ENCODE measurements around the gene ERVFRD-1. TPM values are rescaled to one million over a fixed set of nuclear protein-coding genes. Genes with fewer than 3 reads are reported as not detected.
A peak's percentile ranks its signal among the peaks of the same experiment; 100 is the strongest.

The ERVFRD-1 gene, protein sequence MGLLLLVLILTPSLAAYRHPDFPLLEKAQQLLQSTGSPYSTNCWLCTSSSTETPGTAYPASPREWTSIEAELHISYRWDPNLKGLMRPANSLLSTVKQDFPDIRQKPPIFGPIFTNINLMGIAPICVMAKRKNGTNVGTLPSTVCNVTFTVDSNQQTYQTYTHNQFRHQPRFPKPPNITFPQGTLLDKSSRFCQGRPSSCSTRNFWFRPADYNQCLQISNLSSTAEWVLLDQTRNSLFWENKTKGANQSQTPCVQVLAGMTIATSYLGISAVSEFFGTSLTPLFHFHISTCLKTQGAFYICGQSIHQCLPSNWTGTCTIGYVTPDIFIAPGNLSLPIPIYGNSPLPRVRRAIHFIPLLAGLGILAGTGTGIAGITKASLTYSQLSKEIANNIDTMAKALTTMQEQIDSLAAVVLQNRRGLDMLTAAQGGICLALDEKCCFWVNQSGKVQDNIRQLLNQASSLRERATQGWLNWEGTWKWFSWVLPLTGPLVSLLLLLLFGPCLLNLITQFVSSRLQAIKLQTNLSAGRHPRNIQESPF
- polyA plus RNA-seq (ENCODE audit: insufficient read length in 3 of 3): under 1 TPM; 0.11 to 0.30 (median 0.12) TPM
- long read RNA-seq, donor 1, partial matches to known transcripts: 0 of 1 reads
- long read RNA-seq, donor 1, other reads (novel, unspliced or antisense): 0 of 1 reads
- long read RNA-seq, donor 2, partial matches to known transcripts: 0 of 2 reads
- long read RNA-seq, donor 2, other reads (novel, unspliced or antisense): 0 of 2 reads
- long read RNA-seq, donor 3: 0 reads
- long read RNA-seq, donor 4: 0 reads
- long read RNA-seq, donor 5: 0 reads
- long read RNA-seq, donor 6: 0 reads
- long read RNA-seq, donor 7, partial matches to known transcripts: 0 of 1 reads
- long read RNA-seq, donor 7, other reads (novel, unspliced or antisense): 0 of 1 reads
- long read RNA-seq, donor 8: 0 reads
- long read RNA-seq, donor 9: 0 reads
- long read RNA-seq, donor 10: 0 reads
- long read RNA-seq, donor 11, partial matches to known transcripts: 0 of 2 reads
- long read RNA-seq, donor 11, other reads (novel, unspliced or antisense): 0 of 2 reads
- long read RNA-seq, donor 12: 0 reads
- long read RNA-seq, donor 13: 0 reads
- long read RNA-seq, donor 14: 0 reads
- long read RNA-seq, donor 15, partial matches to known transcripts: 0 of 1 reads
- long read RNA-seq, donor 15, other reads (novel, unspliced or antisense): 0 of 1 reads
- long read RNA-seq, donor 16, partial matches to known transcripts: 0 of 1 reads
- long read RNA-seq, donor 16, other reads (novel, unspliced or antisense): 0 of 1 reads

DNA sequence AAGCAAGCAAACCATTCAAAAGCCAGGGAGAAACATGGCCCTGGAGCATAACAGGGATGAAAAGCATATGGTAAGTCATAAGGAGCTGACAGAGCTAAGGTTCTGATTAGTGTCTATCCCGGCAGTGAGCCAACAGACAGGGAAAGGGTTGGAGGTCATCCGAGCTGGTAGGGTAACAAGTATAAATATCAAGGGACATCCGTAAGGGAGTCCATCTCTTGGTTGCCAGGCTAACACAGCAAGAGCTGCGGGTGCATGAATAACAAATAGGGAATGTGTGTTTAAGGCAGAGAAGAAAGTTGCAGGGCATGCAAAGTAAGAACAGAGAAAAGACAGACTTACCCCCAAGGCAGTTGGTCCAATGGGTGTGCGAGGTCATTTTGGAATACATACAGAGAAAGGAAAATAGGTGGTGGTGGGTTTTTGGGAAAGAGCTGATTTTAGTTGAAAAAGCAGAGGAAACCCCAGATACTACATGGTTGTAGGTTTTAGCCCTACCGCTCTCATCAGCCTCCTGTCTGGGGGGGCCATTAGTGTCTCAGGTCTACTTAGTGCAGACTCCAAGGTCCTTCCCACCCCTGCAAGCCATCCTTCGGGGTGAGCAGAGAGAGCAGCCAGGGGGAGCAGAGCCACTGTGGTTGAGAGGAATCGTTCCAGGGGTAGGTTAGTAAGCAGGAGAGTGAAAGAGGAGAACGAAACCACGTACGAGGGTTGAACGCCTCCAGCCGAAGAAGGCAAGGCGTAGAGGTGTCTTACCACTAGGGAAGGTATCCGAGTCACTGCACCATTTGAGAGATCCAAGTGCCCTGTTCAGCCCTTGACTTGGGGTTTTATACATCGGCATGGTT is at the start of gene ERVFRD-1:
Gene ERVFRD-1 (minus strand): TSS at position 805 of the 848 bp plus-strand sequence. CDS start 6,415 bp downstream, outside the sequence.
- no peak for DNase-seq (ENCODE audit: extremely low read depth in 1 of 11, low read depth in 9 of 11, low spot score in 4 of 11)

DNA sequence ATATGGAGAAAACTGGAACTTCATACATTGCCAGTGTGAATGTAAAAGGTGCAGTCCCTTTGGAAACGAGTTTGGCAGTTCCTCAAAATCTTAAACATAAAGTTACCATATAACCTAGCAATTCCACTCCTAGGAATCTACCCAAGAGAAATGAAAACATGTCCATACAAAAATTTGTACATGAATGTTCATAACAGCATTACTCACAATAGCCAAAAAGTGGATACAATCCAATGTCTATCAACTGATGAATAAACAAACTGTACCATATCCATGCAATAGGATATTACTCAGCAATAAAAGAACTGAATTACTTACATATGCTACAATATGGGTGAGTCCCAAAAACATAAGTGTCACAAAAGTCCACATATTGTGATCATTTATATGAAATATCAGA is 48.7 kb upstream of the ERVFRD-1 start:
- DNase-seq (ENCODE audit: extremely low read depth in 1 of 11, low read depth in 9 of 11, low spot score in 4 of 11): no peak

DNA sequence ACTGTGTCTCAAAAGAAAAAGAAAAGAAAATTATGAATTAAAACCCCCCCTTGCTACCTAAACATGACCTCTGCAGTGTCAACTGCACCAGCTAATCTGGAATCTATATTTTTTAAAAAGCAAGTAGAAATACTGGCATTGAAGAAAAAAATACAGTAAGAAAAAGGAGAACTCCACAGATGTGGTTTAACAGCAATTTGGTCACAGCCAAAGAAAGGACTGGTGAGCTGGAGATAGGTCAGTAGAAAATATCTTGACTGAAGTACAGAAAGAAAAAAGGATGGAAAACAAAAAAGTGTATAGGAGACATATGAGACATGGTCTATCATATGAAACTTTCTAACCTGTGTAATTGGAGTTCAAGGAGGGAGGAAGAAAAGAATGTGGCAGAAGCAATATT is 44.1 kb upstream of the ERVFRD-1 start:
- DNase-seq (ENCODE audit: extremely low read depth in 1 of 11, low read depth in 9 of 11, low spot score in 4 of 11): no peak

DNA sequence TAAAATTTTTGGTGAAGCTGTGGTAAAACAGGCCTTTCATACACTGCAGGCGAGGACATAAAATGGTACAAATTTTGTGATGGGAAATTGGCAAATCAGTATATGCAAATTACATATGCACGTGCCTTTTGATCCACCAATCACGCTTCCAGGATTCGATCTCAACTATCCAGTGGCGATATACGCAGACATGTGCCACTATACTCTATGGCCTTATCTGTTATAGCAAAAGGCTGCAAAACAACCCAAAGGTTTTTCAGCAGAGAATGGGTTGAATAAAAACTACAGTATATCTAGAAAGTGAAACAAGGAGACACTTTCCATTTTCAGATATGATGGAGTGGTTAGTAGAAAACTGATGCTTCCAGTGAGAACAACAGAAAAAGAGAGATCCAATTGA is 41.9 kb upstream of the ERVFRD-1 start:
- no peak for DNase-seq (ENCODE audit: extremely low read depth in 1 of 11, low read depth in 9 of 11, low spot score in 4 of 11)

DNA sequence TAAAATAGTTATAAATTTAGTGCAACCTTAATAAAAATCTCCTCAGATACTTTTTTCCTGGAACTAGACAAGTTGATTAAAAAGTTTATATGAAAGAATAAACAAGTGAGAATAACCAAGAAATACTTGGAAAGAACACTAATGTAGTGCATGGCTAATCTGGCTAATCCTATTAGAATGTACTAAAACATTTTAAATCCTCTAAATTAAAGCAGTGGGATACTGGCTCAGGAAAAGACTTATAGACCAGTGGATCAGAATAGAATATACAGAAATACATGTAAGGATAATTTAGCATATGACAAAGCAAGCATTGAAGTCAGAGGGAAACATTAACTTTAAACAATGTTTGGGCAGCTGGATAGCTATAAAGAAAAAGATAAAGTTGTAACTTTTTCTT is 41.1 kb upstream of the ERVFRD-1 start:
- DNase-seq (ENCODE audit: extremely low read depth in 1 of 11, low read depth in 9 of 11, low spot score in 4 of 11): no peak

DNA sequence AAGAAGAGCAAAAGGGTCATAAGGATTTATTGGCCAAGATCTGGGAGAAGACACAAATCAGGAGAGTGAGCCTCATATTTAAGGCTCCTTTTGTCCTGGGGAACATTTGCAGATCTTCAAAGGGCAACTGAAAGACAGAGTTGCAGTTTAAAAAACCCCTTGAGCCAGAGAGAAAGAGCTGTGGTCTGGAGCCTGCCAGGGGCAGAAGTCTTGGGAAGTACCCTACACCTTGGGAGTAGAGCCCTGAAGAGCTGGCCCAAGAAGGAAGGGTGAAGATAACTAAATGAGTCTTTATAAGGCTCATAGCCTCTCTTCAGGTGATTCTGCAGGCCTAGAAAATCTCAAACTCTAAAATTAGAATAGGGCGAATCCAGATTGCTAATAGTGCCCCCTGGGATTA is 40.0 kb upstream of the ERVFRD-1 start:
- DNase-seq (ENCODE audit: extremely low read depth in 1 of 11, low read depth in 9 of 11, low spot score in 4 of 11): no peak

DNA sequence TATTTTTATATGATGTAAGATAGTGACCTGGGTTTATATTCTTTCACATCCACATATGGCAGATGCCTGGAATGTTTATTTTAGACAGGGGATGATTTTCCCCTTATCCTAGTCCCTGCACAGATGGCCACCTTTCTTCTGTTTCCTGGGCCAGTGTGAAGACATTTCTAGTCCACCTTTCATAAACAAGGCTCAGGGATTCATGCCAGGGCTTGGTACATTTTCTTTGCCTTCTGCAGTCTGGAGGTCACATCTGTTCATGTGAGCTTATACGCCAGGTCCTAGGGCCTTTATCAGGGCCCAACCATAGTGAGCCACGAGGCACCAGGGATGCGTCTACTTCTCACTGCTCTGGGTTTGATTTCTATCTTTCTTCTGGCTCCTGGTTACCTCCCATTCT is 38.0 kb upstream of the ERVFRD-1 start:
- no peak for DNase-seq (ENCODE audit: extremely low read depth in 1 of 11, low read depth in 9 of 11, low spot score in 4 of 11)

DNA sequence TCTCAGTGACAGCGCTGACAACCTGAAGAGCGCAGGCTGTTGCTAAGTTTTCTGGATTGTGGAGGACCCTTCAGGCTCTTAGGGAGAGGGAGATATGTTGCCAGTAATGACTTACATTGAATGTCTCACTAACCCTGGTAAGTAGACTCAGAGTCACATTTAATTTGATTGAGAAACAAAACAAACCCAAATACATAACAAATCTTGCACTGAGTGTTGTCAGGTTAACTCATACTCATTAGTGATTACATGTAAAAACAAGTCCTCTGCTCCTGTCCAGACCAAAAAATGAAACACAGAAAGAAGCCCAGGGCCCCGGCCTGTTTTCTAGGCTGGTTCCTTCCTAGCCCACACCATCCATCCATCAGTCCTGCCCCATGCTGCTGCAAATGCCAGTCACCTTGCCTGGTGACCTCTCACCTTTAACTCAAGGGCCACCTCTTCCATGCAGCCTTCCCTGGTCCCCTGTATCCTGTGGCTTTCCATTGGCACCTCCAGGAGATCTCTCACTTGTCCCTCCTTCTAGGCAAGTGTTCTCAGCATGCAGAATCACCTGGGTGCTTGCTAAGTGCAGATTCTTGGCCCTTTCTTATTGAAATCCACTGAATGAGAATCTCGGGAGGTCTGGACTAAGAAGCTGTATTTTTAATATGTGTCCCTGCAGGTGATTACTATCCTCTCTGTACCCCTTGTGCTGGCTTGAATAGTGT is 34.7 kb upstream of the ERVFRD-1 start:
- no peak for DNase-seq (ENCODE audit: extremely low read depth in 1 of 11, low read depth in 9 of 11, low spot score in 4 of 11)

DNA sequence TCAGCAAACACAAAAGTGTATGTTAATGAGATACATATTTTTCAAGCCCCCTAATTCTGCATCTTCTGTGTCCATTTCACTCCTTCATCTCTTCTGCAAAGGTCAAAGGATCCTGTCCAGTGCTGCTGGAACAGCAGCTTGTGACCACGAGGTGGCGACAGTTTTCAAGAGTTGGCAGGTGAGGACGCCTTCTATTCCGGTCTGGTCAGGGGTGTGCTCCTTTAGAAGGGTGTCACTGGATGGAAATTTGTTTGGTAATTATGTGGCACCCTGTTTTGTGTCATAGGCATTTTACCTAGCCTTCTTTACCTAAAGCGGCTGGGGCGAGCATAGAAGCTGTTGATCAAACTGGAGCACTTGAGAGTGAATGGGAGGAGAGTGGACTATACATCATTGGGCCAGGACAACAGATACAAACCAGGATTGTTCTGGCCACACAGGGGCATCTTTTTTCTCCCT is 32.9 kb upstream of the ERVFRD-1 start:
- DNase-seq (ENCODE audit: extremely low read depth in 1 of 11, low read depth in 9 of 11, low spot score in 4 of 11): peak; percentile 22 to 69 (median 57)

DNA sequence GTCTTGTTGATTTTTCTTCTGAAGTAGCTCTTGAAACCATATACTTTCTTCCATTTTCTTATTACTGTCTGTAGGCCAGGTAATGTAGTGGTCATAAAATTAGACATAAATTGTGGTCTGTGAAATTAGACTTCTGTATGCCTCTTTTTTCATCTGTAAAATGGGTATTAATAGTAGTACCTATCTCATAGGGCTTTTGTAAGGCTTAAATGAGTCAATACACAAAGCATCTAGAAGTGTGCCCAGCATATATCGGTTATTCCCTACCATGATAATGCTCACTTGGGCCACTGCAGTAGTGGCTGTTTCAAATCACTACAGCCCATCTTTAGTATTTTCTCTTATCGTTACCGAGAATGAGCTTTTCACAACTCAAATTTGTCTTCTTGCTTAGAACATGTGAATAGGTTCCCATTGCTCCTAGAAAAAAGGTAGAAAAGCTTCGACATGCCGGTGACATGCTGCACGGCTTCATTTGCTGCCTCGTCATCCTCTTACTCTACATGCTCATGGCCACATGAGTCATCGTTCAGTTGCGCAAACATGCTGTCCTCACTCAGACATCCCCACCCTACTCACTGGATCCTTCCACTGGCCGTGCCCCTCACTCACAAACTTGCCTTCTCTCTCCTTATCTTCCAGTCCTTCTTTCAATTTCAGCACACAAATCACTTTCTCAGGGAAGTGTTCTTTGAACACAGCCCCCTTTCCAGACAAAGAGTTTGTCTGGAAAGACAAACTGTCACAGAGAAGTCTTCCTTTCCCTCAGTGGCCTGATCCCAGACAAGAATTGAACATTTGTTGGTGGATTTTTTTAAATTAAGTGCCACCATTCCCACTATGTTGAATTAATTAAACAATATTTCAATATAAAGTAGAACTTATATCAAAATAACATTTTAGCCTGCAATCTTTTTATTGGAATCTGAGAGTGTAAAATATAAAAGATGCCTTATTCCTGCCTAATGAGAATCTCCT is 32.2 kb upstream of the ERVFRD-1 start:
- no peak for DNase-seq (ENCODE audit: extremely low read depth in 1 of 11, low read depth in 9 of 11, low spot score in 4 of 11)

DNA sequence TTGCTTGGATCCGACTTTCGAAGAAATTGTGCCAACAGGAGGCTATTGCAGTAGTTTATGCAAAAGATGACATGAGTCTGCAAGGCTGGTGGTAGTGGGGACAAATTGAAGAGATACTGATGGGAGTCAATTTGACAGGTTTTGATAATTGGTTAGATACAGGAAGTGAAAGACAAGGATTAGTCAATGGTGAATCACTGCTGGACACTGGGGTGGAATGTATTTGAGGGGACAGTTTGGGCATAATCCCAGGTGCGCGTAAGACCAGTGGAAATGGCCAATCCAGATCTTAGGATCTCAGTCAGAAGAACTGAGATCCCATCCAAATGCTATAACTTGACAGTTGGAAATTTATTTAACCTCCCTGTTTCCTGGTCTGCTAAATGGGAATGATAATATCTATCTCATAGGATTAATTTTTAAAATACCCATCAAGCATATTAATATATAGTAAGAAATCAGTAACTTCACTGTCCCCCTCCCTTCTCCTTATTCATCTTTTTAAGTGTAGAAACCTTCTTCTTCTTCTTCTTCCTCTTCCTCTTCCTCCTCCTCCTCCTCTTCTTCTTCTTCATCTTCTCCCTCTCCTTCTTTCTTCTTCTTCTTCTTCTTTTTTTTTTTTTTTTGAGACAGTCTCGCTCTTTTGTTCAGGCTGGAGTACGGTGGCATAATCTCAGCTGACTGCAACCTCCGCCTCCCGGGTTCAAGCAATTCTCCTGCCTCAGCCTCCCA is 30.9 kb upstream of the ERVFRD-1 start:
- no peak for DNase-seq (ENCODE audit: extremely low read depth in 1 of 11, low read depth in 9 of 11, low spot score in 4 of 11)

DNA sequence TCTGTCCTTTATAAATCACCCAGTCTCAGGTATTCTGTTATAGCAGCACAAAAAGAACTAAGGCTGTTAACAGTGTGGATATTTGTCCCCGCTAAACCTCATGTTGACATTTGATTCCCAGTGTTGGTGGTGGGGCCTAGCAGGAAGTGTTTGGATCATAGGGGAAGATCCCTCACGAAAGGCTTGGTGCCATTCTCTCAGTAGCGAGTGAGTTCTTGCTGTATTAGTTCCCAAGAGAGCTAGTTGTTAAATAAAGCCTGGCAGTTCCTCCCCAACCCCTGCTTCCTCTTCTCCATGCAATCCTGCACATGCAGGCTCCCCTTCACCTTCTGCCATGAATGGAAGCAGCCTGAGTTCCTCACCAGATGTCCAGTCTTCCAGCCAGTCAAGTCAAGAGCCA is 29.8 kb upstream of the ERVFRD-1 start:
- DNase-seq (ENCODE audit: extremely low read depth in 1 of 11, low read depth in 9 of 11, low spot score in 4 of 11): no peak

DNA sequence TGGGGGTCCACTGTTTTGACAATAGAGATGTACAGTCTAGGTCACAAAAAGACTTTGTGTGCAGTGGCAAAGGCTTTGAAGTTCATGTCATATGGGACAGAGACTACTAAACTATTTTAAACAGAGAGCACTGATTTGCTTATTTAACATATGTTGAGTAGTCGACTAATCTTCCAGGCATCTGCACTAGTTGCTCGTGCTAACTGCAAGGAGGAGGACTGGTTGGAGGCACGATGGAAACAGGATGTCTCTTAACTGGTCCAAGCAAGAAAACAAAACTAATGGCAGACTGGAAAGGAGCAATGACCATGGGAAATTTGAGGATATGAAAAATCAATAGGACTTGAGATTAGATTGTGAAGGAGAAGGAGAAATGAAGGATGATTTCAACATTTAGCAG is 28.5 kb upstream of the ERVFRD-1 start:
- DNase-seq (ENCODE audit: extremely low read depth in 1 of 11, low read depth in 9 of 11, low spot score in 4 of 11): no peak

DNA sequence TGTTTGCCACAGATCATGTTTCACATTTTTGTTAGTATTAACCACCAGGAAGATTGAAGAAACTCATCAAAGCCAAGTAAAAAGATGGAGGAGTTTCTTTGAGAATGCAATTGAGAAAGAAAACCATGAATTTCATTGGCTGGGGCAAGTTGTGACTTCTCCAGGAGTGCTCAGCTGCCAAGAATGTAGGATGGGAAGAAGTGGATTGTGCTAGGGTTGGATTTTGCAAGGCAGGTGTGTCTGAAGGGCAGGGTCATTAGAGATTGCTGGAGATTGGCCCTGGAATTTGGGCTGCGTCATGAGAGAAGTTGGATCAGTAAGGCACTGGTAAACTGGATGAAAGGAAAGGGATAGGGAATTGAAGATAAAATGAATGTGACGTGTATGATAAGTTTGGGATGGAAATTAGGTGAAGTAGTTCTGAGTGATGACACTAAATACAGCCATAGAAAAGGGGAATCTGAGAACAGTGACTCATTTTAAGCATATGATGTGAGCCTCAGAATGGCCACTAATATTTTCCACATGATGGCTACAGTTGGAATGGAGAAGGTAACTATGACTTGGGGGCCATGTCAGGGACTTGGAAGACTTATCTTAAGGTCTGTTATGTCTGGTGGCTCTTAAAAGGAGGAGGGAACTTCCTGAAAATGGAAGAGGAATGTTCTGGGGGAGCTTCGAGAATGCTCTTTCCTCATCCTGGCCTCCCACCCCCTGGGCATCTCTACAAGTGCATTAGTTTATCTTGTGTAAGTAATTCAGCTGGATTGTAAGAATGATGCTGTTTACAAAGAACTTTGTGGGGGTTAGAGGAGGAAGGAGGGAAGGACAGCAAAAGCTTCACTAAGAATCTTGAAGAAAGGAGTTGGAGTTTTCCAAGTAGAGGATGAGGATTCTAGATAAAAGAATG is 27.8 kb upstream of the ERVFRD-1 start:
- DNase-seq (ENCODE audit: extremely low read depth in 1 of 11, low read depth in 9 of 11, low spot score in 4 of 11): no peak

DNA sequence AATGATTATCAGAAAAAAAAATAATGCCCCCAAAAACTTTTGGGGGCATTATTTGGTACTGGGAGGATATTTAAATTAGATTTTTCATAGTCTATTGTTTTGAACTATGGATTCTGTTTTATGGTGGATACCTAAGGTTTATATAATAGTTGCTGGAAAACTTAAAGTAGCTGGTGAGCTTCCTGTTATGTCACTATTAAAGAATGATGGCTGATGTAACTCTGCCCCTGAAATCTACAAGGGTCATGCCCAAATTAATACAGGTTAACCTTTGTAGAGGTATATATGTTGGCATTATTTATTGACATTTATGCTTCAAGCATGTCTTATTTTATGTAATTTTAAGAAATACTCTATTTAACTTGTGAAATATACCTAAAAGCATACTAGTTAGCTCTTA is 25.3 kb upstream of the ERVFRD-1 start:
- no peak for DNase-seq (ENCODE audit: extremely low read depth in 1 of 11, low read depth in 9 of 11, low spot score in 4 of 11)
